Endodermal cell (in vitro differentiated cells): ENCODE measurements around the gene TAX1BP1. TPM values are rescaled to one million over a fixed set of nuclear protein-coding genes. Genes with fewer than 3 reads are reported as not detected.

Experiments
- DNase-seq: peaks from one replicate; pipeline ENCODE4 v3.0.0-alpha.2; 2017
- H3K27ac ChIP-seq: 2 replicates; pipeline ENCODE4 v1.5.1; 2013; ENCODE audit warnings: mild to moderate bottlenecking, low read depth, low read length, moderate library complexity
- H3K27me3 ChIP-seq: 2 replicates; pipeline ENCODE4 v1.6.1; 2013; ENCODE audit warnings: mild to moderate bottlenecking, low read length, moderate library complexity; ENCODE audit not compliant: insufficient read depth, control insufficient read depth, poor library complexity, severe bottlenecking
- H3K36me3 ChIP-seq: 2 replicates; pipeline ENCODE4 v1.7.0; 2013; ENCODE audit warnings: mild to moderate bottlenecking, low read length, moderate library complexity; ENCODE audit not compliant: control insufficient read depth, insufficient read depth
- H3K4me1 ChIP-seq: one replicate; pipeline ENCODE4 v1.7.0; 2013; ENCODE audit warnings: low read length; ENCODE audit not compliant: control insufficient read depth, insufficient read depth
- H3K4me3 ChIP-seq: 2 replicates; pipeline ENCODE4 v1.5.1; 2013; ENCODE audit warnings: mild to moderate bottlenecking, low read length, moderate library complexity
- H3K9ac ChIP-seq: 2 replicates; pipeline ENCODE4 v1.6.1; 2013; ENCODE audit warnings: mild to moderate bottlenecking, low read length, moderate library complexity; ENCODE audit not compliant: poor library complexity, severe bottlenecking; ENCODE audit errors: extremely low read depth
- H3K9me3 ChIP-seq: 2 replicates; pipeline ENCODE4 v1.6.1; 2013; ENCODE audit warnings: mild to moderate bottlenecking, low read length, moderate library complexity; ENCODE audit not compliant: control insufficient read depth
- H3K27ac Mint-ChIP-seq: 2 replicates; pipeline ENCODE4 v1.8.0; 2020; ENCODE audit warnings: mixed read lengths
- H3K27me3 Mint-ChIP-seq: 2 replicates; pipeline ENCODE4 v1.8.0; 2021; ENCODE audit warnings: mild to moderate bottlenecking, mixed read lengths; ENCODE audit not compliant: insufficient read depth
- H3K36me3 Mint-ChIP-seq: 2 replicates; pipeline ENCODE4 v1.8.0; 2020; ENCODE audit warnings: low read depth, mixed read lengths
- H3K4me1 Mint-ChIP-seq: 2 replicates; pipeline ENCODE4 v1.8.0; 2020; ENCODE audit warnings: mixed read lengths
- H3K4me3 Mint-ChIP-seq: 2 replicates; pipeline ENCODE4 v1.8.0; 2020; ENCODE audit warnings: mild to moderate bottlenecking, moderate library complexity, mixed read lengths
- H3K9me3 Mint-ChIP-seq: 2 replicates; pipeline ENCODE4 v1.8.0; 2020; ENCODE audit warnings: mild to moderate bottlenecking, mixed read lengths
- WGBS, 2 experiments: methylation state at CpG; one replicate each; pipeline versions ENCODE4 v1.1.5 to v1.1.7; 2013; ENCODE audit warnings: missing lambda C conversion rate in 2 of 2, mixed read lengths in 1 of 2; ENCODE audit not compliant: insufficient coverage in 1 of 2, insufficient read length in 1 of 2; 5-methylcytosine and 5-hydroxymethylcytosine counted together
- total RNA-seq, 2 donors: library from RNA; stranded (reverse); fragmentation: NEBNext Ultra II Directional in 1 of 2; extraction: Animal tissue kit (Norgen Biotek cat#: 25700) in 1 of 2; gene quantifications; 2 replicates in 1 of 2; 3 replicates in 1 of 2; pipeline ENCODE4 v1.2.1, GENCODE V29; 2021
- TF ChIP-seq, protein P1 (sequence below): fragments of 200-600 bp; sonication (generic); conservative IDR thresholded peaks from 2 replicates; pipeline ENCODE4 v1.5.0; 2021; ENCODE audit warnings: antibody characterized with exemption, mild to moderate bottlenecking

The TAX1BP1 gene
- total RNA-seq, 2 donors from 2014 or later = 100 to 114 TPM

DNA sequence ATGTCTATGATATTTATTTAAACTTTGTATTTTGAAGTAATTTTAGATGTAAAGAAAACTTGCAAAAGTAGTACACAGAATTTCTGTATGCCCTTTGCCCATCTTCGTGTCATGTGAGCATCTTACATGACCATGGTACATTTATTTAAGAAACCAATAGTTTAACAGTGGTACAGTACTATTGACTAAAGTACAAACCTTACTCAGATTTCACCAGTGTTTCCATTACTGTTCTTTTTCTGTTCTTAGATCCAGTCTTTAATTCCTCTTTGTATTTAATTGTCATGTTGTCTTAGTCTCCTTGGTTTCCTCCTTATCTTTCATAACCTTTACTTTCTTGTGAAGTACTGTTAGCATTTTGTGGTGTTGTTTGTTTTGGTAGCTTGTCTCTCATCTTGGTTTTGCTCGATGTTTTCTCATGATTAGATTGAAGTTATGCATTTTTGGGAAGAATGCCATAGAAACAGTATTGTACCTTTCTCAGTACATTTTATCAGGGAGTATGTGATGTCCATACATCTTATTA is 24.1 kb downstream of the TAX1BP1 start:
- Histone ChIP-seq H3K4me1 (no peaks in the 10 kb centered on the region), H3K9me3 (peaks cover 27% of the 10 kb centered on the region), H3K27me3 (no peaks in the 10 kb centered on the region), H3K27ac (no peak overlapping the region), H3K9ac (no peak overlapping the region), H3K36me3 (peaks cover 35% of the 10 kb centered on the region), H3K4me3 (peak overlapping the region; percentile 21)
- Mint-ChIP-seq H3K27ac (peak overlapping the region; percentile 27), H3K4me3 (peak overlapping the region; percentile 0), H3K4me1 (peaks cover 10% of the 10 kb centered on the region), H3K27me3 (no peaks in the 10 kb centered on the region), H3K9me3 (peaks cover 15% of the 10 kb centered on the region), H3K36me3 (peaks cover 48% of the 10 kb centered on the region)
- TF ChIP-seq, protein P1, sequence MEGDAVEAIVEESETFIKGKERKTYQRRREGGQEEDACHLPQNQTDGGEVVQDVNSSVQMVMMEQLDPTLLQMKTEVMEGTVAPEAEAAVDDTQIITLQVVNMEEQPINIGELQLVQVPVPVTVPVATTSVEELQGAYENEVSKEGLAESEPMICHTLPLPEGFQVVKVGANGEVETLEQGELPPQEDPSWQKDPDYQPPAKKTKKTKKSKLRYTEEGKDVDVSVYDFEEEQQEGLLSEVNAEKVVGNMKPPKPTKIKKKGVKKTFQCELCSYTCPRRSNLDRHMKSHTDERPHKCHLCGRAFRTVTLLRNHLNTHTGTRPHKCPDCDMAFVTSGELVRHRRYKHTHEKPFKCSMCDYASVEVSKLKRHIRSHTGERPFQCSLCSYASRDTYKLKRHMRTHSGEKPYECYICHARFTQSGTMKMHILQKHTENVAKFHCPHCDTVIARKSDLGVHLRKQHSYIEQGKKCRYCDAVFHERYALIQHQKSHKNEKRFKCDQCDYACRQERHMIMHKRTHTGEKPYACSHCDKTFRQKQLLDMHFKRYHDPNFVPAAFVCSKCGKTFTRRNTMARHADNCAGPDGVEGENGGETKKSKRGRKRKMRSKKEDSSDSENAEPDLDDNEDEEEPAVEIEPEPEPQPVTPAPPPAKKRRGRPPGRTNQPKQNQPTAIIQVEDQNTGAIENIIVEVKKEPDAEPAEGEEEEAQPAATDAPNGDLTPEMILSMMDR = no peak
- 93% methylated on average over 2 of the region's 2 CpGs; no CpG with 5 or more reads in 1 of the 2 experiments for WGBS, 2 experiments
- DNase-seq = no peak

GRCh38 chr7:27765841-27766240 is 25.9 kb downstream of the TAX1BP1 start:
- Mint-ChIP-seq H3K27me3 (no peaks in the 10 kb centered on the region), H3K4me3 (no peak overlapping the region), H3K27ac (no peak overlapping the region), H3K4me1 (peaks cover 10% of the 10 kb centered on the region), H3K9me3 (peaks cover 11% of the 10 kb centered on the region), H3K36me3 (peaks cover 42% of the 10 kb centered on the region)
- no peak overlapping the region for H3K4me3 ChIP-seq
- H3K9ac ChIP-seq = no peak overlapping the region
- peaks cover 33% of the 10 kb centered on the region for H3K36me3 ChIP-seq
- H3K9me3 ChIP-seq = peaks cover 23% of the 10 kb centered on the region
- WGBS, 2 experiments = 88 to 94% methylated on average over 11 of the region's 11 CpGs
- no peaks in the 10 kb centered on the region for H3K27me3 ChIP-seq
- no peaks in the 10 kb centered on the region for H3K4me1 ChIP-seq
- no peak for DNase-seq
- TF ChIP-seq, protein P1 = no peak
- no peak overlapping the region for H3K27ac ChIP-seq

DNA sequence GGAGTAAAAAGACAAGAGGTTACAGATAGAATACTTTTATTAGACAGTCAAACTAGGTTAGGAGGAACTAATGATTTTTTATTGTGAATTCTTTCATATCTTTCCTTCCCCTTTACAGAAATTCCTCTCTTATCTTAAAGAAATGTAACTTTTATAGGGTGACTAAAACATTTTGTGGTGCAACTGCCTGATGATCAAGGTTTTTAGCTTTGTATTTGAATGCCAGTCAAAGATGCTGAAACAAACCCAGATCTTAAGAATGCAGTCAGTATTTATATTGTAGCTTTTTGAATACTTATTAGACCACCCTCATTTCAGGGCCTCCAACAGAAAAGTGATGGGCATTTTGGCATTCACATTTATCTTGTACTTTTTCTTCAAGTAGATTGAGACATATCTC is 27.4 kb downstream of the TAX1BP1 start:
- peaks cover 30% of the 10 kb centered on the region for H3K36me3 ChIP-seq
- Mint-ChIP-seq H3K4me3 (no peak overlapping the region), H3K9me3 (no peaks in the 10 kb centered on the region)

More for the DNA sequence above, 27.4 kb downstream of the TAX1BP1 start:
- H3K9ac ChIP-seq = no peak overlapping the region
- H3K27me3 ChIP-seq = no peaks in the 10 kb centered on the region
- peaks cover 7% of the 10 kb centered on the region for H3K9me3 ChIP-seq
- DNase-seq = no peak
- no peak overlapping the region for H3K4me3 ChIP-seq
- no peak overlapping the region for H3K27ac Mint-ChIP-seq
- peaks cover 10% of the 10 kb centered on the region for H3K4me1 Mint-ChIP-seq
- H3K4me1 ChIP-seq = no peaks in the 10 kb centered on the region
- no peaks in the 10 kb centered on the region for H3K27me3 Mint-ChIP-seq
- no peak overlapping the region for H3K27ac ChIP-seq
- H3K36me3 Mint-ChIP-seq = peaks cover 33% of the 10 kb centered on the region
- TF ChIP-seq, protein P1 = no peak
